A549 treated with Hydrocortisone at 1 μM for 4 hours (cell line): ENCODE measurements around the gene CALCR. TPM values are rescaled to one million over a fixed set of nuclear protein-coding genes. Genes with fewer than 3 reads are reported as not detected.

Experiments
- total RNA-seq: library from RNA; stranded (reverse); fragments of 200-300 nt; extraction: Qiagen RNA extraction; gene quantifications from 5 replicates; pipeline ENCODE4 v1.2.3, GENCODE V29; 2022

CALCR gene
- not detected in 5 replicates for total RNA-seq

GRCh38 chr7:93574646-93575554 is at the start of gene CALCR:
CALCR (minus strand) TSS chr7:93574724; CDS start chr7:93486981, 87,743 bp downstream.

